Measurements from ENCODE around the gene NMD3.

NMD3 gene

DNA sequence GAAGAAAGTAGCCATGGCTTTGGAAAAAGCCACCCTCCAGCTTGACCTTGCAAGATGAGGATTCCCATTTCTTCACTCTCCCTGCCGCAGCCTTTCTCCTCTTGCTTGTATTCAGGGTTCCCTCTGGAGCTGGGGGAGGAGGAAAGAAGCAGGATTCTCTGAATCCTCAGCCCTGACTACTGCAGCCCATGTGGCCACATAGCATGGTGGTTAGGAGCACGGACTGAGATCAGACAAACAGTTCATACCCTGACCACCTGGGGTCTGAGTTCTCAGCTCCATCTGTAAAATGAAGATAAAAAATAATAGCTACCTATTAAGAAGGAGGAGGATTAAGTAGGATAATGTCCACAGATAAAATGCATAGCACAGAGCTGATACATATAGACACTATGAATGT, 72.3 kb downstream of the NMD3 start:
- no peak for TF ChIP-seq CTCF (IDR thresholded peaks at IDR 0.05; ENCODE audit: borderline replicate concordance, insufficient read depth, low read depth, low read length)
- no peak overlapping the region for H3K4me3 ChIP-seq (ENCODE audit: low read depth, low read length)

GRCh38 chr3:161295325-161295724, 74.2 kb downstream of the NMD3 start:
- no peak for TF ChIP-seq CTCF (IDR thresholded peaks at IDR 0.05; ENCODE audit: borderline replicate concordance, insufficient read depth, low read depth, low read length)
- no peak overlapping the region for H3K4me3 ChIP-seq (ENCODE audit: low read depth, low read length)

DNA sequence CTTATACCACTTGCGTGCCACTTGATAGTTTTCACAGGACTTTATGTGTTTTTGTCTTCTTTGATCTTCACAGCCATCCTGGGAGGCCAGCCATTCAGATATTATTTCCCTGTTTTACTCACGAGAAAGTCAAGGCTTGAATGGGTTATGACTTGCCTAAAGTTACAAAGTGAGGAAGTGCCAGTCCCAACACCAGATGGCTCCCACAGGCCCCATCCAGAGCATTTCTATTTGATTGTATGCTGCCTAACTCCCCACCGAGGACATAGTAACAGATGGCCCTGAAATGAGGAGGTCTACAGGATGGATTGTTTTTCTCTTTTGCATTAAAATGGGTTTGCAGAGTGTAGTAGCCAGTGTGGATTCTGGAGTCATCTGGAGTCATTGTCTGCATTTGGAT, 75.7 kb downstream of the NMD3 start:
- H3K4me3 ChIP-seq (ENCODE audit: low read depth, low read length) = no peak overlapping the region
- no peak for TF ChIP-seq CTCF (IDR thresholded peaks at IDR 0.05; ENCODE audit: borderline replicate concordance, insufficient read depth, low read depth, low read length)
